Measurements from ENCODE around the gene ULBP2.
"Not testable (repeated sequence)": the region's sequence is repeated elsewhere in the genome, so short reads cannot be mapped to it uniquely, and the experiment has no call there.

The ULBP2 gene

DNA sequence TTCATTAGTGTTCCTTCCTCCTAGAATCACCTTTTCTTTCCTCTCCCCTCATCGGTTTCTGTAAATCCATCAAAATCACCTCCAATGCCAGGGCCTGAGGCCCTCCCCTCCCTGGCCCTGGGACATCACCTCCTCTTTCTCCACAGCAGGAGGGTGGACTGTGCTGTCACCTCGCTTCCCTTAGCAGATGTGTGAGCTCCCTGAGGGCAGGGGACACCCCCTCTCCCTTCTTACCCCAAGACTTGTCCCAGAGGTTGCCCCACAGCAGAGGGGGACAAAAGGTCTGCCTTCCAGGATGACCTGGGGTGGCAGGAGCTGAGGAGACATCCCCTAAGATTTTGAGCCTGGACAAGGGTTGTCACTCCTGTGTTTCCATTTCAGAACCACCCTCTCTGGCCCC lies 27.8 kb downstream of the ULBP2 start:
- no peak for TF ChIP-seq EZH2phosphoT487 (IDR thresholded peaks at IDR 0.05; ENCODE audit: low read length)
- TF ChIP-seq EZH2 (optimal IDR thresholded peaks at IDR 0.05; ENCODE audit: low read depth, low read length) = no peak
- TF ChIP-seq, protein P1, sequence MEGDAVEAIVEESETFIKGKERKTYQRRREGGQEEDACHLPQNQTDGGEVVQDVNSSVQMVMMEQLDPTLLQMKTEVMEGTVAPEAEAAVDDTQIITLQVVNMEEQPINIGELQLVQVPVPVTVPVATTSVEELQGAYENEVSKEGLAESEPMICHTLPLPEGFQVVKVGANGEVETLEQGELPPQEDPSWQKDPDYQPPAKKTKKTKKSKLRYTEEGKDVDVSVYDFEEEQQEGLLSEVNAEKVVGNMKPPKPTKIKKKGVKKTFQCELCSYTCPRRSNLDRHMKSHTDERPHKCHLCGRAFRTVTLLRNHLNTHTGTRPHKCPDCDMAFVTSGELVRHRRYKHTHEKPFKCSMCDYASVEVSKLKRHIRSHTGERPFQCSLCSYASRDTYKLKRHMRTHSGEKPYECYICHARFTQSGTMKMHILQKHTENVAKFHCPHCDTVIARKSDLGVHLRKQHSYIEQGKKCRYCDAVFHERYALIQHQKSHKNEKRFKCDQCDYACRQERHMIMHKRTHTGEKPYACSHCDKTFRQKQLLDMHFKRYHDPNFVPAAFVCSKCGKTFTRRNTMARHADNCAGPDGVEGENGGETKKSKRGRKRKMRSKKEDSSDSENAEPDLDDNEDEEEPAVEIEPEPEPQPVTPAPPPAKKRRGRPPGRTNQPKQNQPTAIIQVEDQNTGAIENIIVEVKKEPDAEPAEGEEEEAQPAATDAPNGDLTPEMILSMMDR (IDR thresholded peaks at IDR 0.05; ENCODE audit: low read length) = no peak
- DNase-seq = no peak

DNA sequence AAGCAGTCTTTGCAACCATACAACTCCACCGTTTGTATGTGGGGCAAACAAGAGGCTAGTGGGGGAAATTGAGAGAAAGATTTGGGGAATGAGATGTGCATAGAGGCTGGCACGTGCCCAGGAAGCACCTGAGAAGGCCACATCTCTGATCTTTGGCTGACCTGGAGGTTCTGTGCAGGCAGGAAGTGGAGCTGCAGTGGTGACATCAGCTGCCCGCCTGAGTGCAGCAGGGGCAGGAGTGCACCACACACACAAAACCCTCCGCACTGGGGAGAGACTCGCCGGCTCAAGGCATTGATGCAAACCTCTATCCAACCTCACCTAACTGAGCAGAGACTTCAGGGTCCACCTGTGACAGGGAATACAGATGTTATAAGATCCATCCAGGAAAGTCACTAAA lies 32.6 kb downstream of the ULBP2 start:
- not testable (repeated sequence) for H3K9me2 ChIP-seq (replicated peaks; ENCODE audit: insufficient read depth, low read length); H3K36me3 ChIP-seq (replicated peaks; ENCODE audit: insufficient read depth, low read length); H3K79me2 ChIP-seq (ENCODE audit: low read length); H3K4me1 ChIP-seq (ENCODE audit: low read length); H3K9me3 ChIP-seq (replicated peaks; ENCODE audit: insufficient read depth, low read length); H3K4me3 ChIP-seq (ENCODE audit: low read length); H2AFZ ChIP-seq (ENCODE audit: low read length); H3K9ac ChIP-seq (ENCODE audit: low read length); H3F3A ChIP-seq (ENCODE audit: insufficient read depth, low read length); H3K27ac ChIP-seq (ENCODE audit: low read length); H4K20me1 ChIP-seq (ENCODE audit: insufficient read depth, low read length); H3K4me2 ChIP-seq (ENCODE audit: low read depth, low read length)
- peak; percentile 6 for DNase-seq
- H3K27me3 ChIP-seq (replicated peaks; ENCODE audit: insufficient read depth, low read length) = peaks cover 29% of the 10 kb centered on the region

More for the DNA sequence above, 27.8 kb downstream of the ULBP2 start:
- peaks cover 21% of the 10 kb centered on the region for H3K27me3 ChIP-seq (replicated peaks; ENCODE audit: insufficient read depth, low read length)
- H3K9ac ChIP-seq (ENCODE audit: low read length) = no peak overlapping the region
- H2AFZ ChIP-seq (ENCODE audit: low read length) = no peak overlapping the region
- H3K9me2 ChIP-seq (replicated peaks; ENCODE audit: insufficient read depth, low read length) = no peaks in the 10 kb centered on the region
- H3K27ac ChIP-seq (ENCODE audit: low read length) = no peak overlapping the region
- no peaks in the 10 kb centered on the region for H3K9me3 ChIP-seq (replicated peaks; ENCODE audit: insufficient read depth, low read length)
- H3K79me2 ChIP-seq (ENCODE audit: low read length) = no peaks in the 10 kb centered on the region
- H3K4me3 ChIP-seq (ENCODE audit: low read length) = no peak overlapping the region
- H3K4me2 ChIP-seq (ENCODE audit: low read depth, low read length) = no peak overlapping the region
- no peaks in the 10 kb centered on the region for H3F3A ChIP-seq (ENCODE audit: insufficient read depth, low read length)
- H3K36me3 ChIP-seq (replicated peaks; ENCODE audit: insufficient read depth, low read length) = no peaks in the 10 kb centered on the region
- no peaks in the 10 kb centered on the region for H3K4me1 ChIP-seq (ENCODE audit: low read length)
- H4K20me1 ChIP-seq (ENCODE audit: insufficient read depth, low read length) = no peaks in the 10 kb centered on the region

DNA sequence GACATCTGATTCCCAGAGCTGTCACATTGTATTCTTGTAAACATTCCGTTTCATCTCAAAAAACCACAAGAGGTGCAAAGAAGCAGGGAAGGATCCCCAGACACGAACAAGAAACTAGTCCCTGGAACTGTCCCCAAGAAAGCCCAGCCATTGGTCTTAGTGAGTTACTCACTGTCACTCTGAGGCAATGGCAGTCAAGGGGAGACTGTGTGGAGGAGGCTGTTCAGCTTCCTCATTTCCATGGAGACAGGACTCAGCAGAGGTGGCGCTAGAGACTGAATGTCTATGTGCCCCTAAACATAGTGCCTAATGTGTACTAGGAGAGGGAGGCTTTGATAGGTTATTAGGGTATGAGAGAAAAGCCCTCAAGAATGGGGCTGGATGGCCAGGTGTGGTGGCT lies 33.0 kb downstream of the ULBP2 start:
- no peaks in the 10 kb centered on the region for H3K9me2 ChIP-seq (replicated peaks; ENCODE audit: insufficient read depth, low read length)
- H2AFZ ChIP-seq (ENCODE audit: low read length) = no peak overlapping the region
- no peaks in the 10 kb centered on the region for H3K9me3 ChIP-seq (replicated peaks; ENCODE audit: insufficient read depth, low read length)
- H3K4me2 ChIP-seq (ENCODE audit: low read depth, low read length) = no peak overlapping the region
- H3K4me3 ChIP-seq (ENCODE audit: low read length) = no peak overlapping the region
- no peak for DNase-seq
- H3K27me3 ChIP-seq (replicated peaks; ENCODE audit: insufficient read depth, low read length) = peaks cover 31% of the 10 kb centered on the region
- H3K79me2 ChIP-seq (ENCODE audit: low read length) = no peaks in the 10 kb centered on the region
- H3K4me1 ChIP-seq (ENCODE audit: low read length) = no peaks in the 10 kb centered on the region
- H3K36me3 ChIP-seq (replicated peaks; ENCODE audit: insufficient read depth, low read length) = no peaks in the 10 kb centered on the region
- H4K20me1 ChIP-seq (ENCODE audit: insufficient read depth, low read length) = no peaks in the 10 kb centered on the region
- TF ChIP-seq, protein P1 (IDR thresholded peaks at IDR 0.05; ENCODE audit: low read length) = no peak
- no peak for TF ChIP-seq EZH2 (optimal IDR thresholded peaks at IDR 0.05; ENCODE audit: low read depth, low read length)
- no peak for TF ChIP-seq EZH2phosphoT487 (IDR thresholded peaks at IDR 0.05; ENCODE audit: low read length)
- no peaks in the 10 kb centered on the region for H3F3A ChIP-seq (ENCODE audit: insufficient read depth, low read length)
- H3K27ac ChIP-seq (ENCODE audit: low read length) = no peak overlapping the region
- H3K9ac ChIP-seq (ENCODE audit: low read length) = no peak overlapping the region

DNA sequence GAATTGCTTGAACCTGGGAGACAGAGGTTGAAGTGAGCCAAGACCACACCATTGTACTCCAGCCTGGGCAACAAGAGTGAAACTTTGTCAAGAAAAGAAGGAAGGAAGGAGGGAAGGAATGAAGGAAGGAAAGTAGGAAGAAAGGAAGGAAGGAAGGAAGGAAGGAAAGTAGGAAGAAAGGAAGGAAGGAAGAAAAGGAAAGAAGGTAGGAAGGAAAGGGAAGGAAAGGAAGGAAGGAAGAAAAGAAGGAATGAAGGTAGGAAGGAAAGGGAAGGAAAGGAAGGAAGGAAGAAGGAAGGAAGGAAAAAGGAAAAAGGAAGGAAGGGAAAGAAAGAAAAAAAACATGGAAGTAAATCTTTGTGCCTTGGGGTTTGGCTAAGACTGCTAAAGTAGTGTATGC lies 33.6 kb downstream of the ULBP2 start:
- no peak overlapping the region for H3K27ac ChIP-seq (ENCODE audit: low read length)
- DNase-seq = no peak
- no peak overlapping the region for H2AFZ ChIP-seq (ENCODE audit: low read length)
- H3K36me3 ChIP-seq (replicated peaks; ENCODE audit: insufficient read depth, low read length) = no peaks in the 10 kb centered on the region
- H3F3A ChIP-seq (ENCODE audit: insufficient read depth, low read length) = no peaks in the 10 kb centered on the region
- H4K20me1 ChIP-seq (ENCODE audit: insufficient read depth, low read length) = no peaks in the 10 kb centered on the region
- H3K9me2 ChIP-seq (replicated peaks; ENCODE audit: insufficient read depth, low read length) = no peaks in the 10 kb centered on the region
- no peak overlapping the region for H3K9ac ChIP-seq (ENCODE audit: low read length)
- TF ChIP-seq, protein P1 (IDR thresholded peaks at IDR 0.05; ENCODE audit: low read length) = no peak
- TF ChIP-seq EZH2 (optimal IDR thresholded peaks at IDR 0.05; ENCODE audit: low read depth, low read length) (no peak), EZH2phosphoT487 (IDR thresholded peaks at IDR 0.05; ENCODE audit: low read length) (no peak)
- H3K4me3 ChIP-seq (ENCODE audit: low read length) = no peak overlapping the region
- no peak overlapping the region for H3K4me2 ChIP-seq (ENCODE audit: low read depth, low read length)
- no peaks in the 10 kb centered on the region for H3K9me3 ChIP-seq (replicated peaks; ENCODE audit: insufficient read depth, low read length)
- no peaks in the 10 kb centered on the region for H3K4me1 ChIP-seq (ENCODE audit: low read length)
- H3K27me3 ChIP-seq (replicated peaks; ENCODE audit: insufficient read depth, low read length) = peaks cover 31% of the 10 kb centered on the region
- no peaks in the 10 kb centered on the region for H3K79me2 ChIP-seq (ENCODE audit: low read length)
